Breast epithelium (tissue), 4 donors: ENCODE measurements around the gene SORL1. TPM values are rescaled to one million over a fixed set of nuclear protein-coding genes. Genes with fewer than 3 reads are reported as not detected.

Source experiments
- DNase-seq, 2 donors: peaks; one replicate each; pipeline ENCODE4 v3.0.0-alpha.2; 2019; ENCODE audit warnings: low spot score in 2 of 2
- H3K27ac ChIP-seq, 2 donors: fragments of 200-600 bp; sonication (generic) in 1 of 2; one replicate each; pipeline ENCODE4 v1.5.1; 2016 to 2019; ENCODE audit warnings: mild to moderate bottlenecking in 1 of 2
- H3K27me3 ChIP-seq, 2 donors: fragments of 200-600 bp; sonication (generic) in 1 of 2; one replicate each; pipeline versions ENCODE4 v1.5.1 to v1.6.0; 2017 to 2019; ENCODE audit warnings: control low read depth in 1 of 2, mild to moderate bottlenecking in 1 of 2
- H3K36me3 ChIP-seq: fragments of 200-600 bp; one replicate; pipeline ENCODE4 v1.5.1; 2019
- H3K4me1 ChIP-seq, 2 donors: fragments of 200-600 bp; sonication (generic); one replicate each; pipeline ENCODE4 v1.5.1; 2016 to 2019; ENCODE audit warnings: control low read depth in 1 of 2
- H3K4me3 ChIP-seq, 3 donors: fragments of 200-600 bp; sonication (generic); 1 replicate in 2 of 3; 2 replicates in 1 of 3; pipeline ENCODE4 v1.5.1; 2016 to 2019; ENCODE audit warnings: mild to moderate bottlenecking in 3 of 3, moderate library complexity in 2 of 3
- H3K9me3 ChIP-seq, 2 donors: fragments of 200-600 bp; sonication (generic) in 1 of 2; one replicate each; pipeline ENCODE4 v1.5.1; 2016 to 2019; ENCODE audit warnings: control low read depth in 1 of 2
- CTCF ChIP-seq, 3 donors: fragments of 450-650 bp; IDR thresholded peaks; one replicate each; pipeline ENCODE4 v1.5.1; 2016 to 2017; ENCODE audit warnings: antibody characterized with exemption in 3 of 3, mild to moderate bottlenecking in 3 of 3, moderate library complexity in 3 of 3
- POLR2A ChIP-seq: fragments of 450-650 bp; IDR thresholded peaks from one replicate; pipeline ENCODE4 v1.6.1; 2016; ENCODE audit warnings: antibody characterized with exemption, mild to moderate bottlenecking, moderate library complexity
- POLR2AphosphoS5 ChIP-seq, 3 donors: sonication (generic); formaldehyde crosslinking; IDR thresholded peaks; one replicate each; pipeline ENCODE4 v1.6.1; 2017; ENCODE audit warnings: antibody characterized with exemption in 3 of 3
- intact Hi-C: fragments of 100-400 bp; cut with DNase I; formaldehyde crosslinking; loops from one replicate; pipeline ENCODE4 v1.15.1; 2023; ENCODE audit warnings: low total_unique reads
- total RNA-seq, 3 donors: library from RNA; depleted of rRNA; stranded (reverse); fragments of >200 nt; gene quantifications; one replicate each; pipeline ENCODE4 v1.1.0, GENCODE V29; 2016

Gene SORL1
- total RNA-seq, 3 donors from 2014 or later, result 3.5 to 64.0 (median 50.8) TPM

GRCh38 chr11:121417607-121418006 is 34.5 kb upstream of the SORL1 start:
- Histone ChIP-seq H3K27me3 (no peaks in the 10 kb centered on the region), H3K4me3 (no peak overlapping the region), H3K4me1 (no peaks in the 10 kb centered on the region), H3K9me3 (no peaks in the 10 kb centered on the region), H3K36me3 (no peaks in the 10 kb centered on the region), H3K27ac (peak overlapping the region; percentile 4 to 83)
- TF ChIP-seq CTCF (IDR thresholded peaks at IDR 0.05) (no peak), POLR2A (no peak), POLR2AphosphoS5 (IDR thresholded peaks at IDR 0.05) (no peak)
- intact Hi-C loops, result no loop called here
- DNase-seq, result no peak

DNA sequence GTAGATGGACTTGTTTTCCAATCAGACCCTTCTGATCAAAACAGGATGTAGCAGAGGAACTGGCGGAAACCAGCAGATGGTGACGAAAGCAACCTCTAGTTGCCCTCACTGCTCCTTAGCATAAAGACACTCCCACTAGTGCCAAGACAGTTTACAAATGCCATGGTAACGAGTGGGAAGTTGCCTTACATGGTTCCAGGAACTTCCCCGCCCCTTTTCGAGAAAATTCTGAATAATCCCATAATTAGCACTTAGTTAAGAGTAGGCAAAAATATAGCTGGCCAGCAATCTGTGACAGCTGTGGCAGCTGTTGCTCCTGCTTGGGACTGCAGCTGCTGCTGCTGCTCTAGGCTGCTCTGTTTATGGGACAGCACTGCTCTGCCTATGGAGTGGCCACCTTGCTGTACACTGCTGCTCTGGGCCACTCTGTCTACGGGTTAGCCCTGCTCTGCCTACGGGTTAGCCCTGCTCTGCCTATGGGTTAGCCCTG is 33.4 kb upstream of the SORL1 start:
- TF ChIP-seq CTCF (IDR thresholded peaks at IDR 0.05) (no peak), POLR2AphosphoS5 (IDR thresholded peaks at IDR 0.05) (no peak), POLR2A (no peak)
- intact Hi-C loops, result no loop called here
- DNase-seq, result no peak

GRCh38 chr11:121419836-121420235 is 32.3 kb upstream of the SORL1 start:
- H3K27ac ChIP-seq, result no peak overlapping the region
- intact Hi-C loops, result no loop called here
- H3K27me3 ChIP-seq, result no peaks in the 10 kb centered on the region
- no peak for DNase-seq
- H3K4me1 ChIP-seq, result no peaks in the 10 kb centered on the region
- H3K4me3 ChIP-seq, result no peak overlapping the region
- TF ChIP-seq CTCF (IDR thresholded peaks at IDR 0.05) (no peak), POLR2A (no peak), POLR2AphosphoS5 (IDR thresholded peaks at IDR 0.05) (no peak)
- no peaks in the 10 kb centered on the region for H3K9me3 ChIP-seq
- no peaks in the 10 kb centered on the region for H3K36me3 ChIP-seq

More for the DNA sequence above, 33.4 kb upstream of the SORL1 start:
- H3K36me3 ChIP-seq, result no peaks in the 10 kb centered on the region
- no peak overlapping the region for H3K27ac ChIP-seq
- no peaks in the 10 kb centered on the region for H3K27me3 ChIP-seq
- H3K4me1 ChIP-seq, result no peaks in the 10 kb centered on the region
- no peak overlapping the region for H3K4me3 ChIP-seq
- H3K9me3 ChIP-seq, result no peaks in the 10 kb centered on the region

DNA sequence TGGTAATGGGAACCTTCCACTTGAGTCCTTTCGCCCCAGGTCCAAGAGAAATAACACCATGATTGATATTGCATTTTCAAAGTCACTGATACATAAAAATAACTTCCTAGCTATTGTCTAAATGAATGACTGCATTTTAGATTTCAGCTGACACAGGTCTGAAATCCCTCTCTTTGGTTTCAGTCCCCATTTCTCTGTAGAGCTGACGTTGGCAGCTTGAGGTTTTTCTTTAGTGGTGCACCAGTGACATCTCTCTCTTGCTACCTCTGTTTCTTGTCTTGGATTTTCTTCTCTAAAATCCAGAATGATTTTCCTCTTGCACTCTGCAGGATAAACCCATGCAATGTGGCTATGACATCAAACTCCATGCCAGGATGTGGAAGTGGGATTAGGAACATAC is 31.7 kb upstream of the SORL1 start:
- no peaks in the 10 kb centered on the region for H3K27me3 ChIP-seq
- no peak for DNase-seq

More for the DNA sequence above, 31.7 kb upstream of the SORL1 start:
- H3K4me3 ChIP-seq, result no peak overlapping the region
- H3K9me3 ChIP-seq, result no peaks in the 10 kb centered on the region
- TF ChIP-seq POLR2A (no peak), POLR2AphosphoS5 (IDR thresholded peaks at IDR 0.05) (no peak), CTCF (IDR thresholded peaks at IDR 0.05) (no peak)
- H3K36me3 ChIP-seq, result no peaks in the 10 kb centered on the region
- intact Hi-C loops, result no loop called here
- H3K4me1 ChIP-seq, result no peaks in the 10 kb centered on the region
- H3K27ac ChIP-seq, result no peak overlapping the region
